ENCODE results near the gene SELENON. TPM values are rescaled to one million over a fixed set of nuclear protein-coding genes. Genes with fewer than 3 reads are reported as not detected.

Gene SELENON
- total and polyA plus RNA-seq, 9 of the 15 experiments (the other 6 are each of a cell fraction or from before 2014, with no cell fraction given): 0.43 to 26.7 (median 7.0) TPM

DNA sequence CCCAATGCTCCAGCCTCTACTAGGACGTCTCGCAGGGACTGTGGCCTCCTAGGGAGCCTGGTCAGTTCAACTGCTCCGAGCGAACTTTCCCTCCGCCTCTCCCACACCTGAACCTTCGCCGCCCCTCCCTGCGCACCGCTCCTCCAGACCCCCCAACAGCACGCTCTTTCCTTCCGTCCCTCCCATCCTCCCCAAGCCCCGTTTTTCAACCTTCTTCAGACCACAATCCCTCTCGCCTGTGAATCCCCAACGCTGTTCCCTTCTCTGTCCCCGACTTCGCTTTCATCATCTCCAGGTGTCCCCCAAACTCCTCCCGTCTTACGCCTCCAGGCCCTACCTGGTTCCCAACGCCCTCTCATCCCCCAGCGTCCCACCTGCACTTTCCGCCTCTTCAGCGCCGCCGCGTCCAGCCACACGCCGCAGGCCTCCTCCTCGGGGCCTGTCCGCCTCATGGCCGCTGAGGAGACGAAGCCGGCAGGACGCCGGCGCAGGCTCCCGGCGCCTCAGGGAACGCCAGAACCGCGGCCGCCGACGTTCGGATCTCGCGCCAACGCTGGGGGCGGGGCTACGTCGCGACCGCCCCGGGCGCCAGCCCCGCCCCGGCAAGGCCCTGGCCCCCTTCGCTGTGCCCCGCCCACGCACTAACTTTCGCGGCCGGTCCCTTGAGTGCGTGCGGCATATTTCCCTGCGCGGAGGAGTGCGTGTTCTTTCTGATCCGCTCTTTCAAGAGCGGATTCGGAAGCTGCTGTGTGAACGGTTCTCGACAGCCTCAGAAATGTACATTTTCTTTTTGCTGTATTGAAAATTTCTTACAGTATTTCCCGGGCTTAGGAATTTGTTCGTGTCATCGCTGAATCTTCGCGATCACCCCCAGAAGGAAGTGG lies 59.2 kb downstream of the SELENON start, which contains the start of gene AUNIP (continued):
- TF ChIP-seq, protein P1, sequence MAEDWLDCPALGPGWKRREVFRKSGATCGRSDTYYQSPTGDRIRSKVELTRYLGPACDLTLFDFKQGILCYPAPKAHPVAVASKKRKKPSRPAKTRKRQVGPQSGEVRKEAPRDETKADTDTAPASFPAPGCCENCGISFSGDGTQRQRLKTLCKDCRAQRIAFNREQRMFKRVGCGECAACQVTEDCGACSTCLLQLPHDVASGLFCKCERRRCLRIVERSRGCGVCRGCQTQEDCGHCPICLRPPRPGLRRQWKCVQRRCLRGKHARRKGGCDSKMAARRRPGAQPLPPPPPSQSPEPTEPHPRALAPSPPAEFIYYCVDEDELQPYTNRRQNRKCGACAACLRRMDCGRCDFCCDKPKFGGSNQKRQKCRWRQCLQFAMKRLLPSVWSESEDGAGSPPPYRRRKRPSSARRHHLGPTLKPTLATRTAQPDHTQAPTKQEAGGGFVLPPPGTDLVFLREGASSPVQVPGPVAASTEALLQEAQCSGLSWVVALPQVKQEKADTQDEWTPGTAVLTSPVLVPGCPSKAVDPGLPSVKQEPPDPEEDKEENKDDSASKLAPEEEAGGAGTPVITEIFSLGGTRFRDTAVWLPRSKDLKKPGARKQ (CRISPR knock-in tag; IDR thresholded peaks at IDR 0.05): no peak
- TF ChIP-seq KLF16 (IDR thresholded peaks at IDR 0.05): no peak
- TF ChIP-seq ARID1B (IDR thresholded peaks at IDR 0.05): no peak; the same call in none of the 2 replicates
- no peak for TF ChIP-seq BRD4 (IDR thresholded peaks at IDR 0.05)
- peak; percentile 27 for TF ChIP-seq HCFC1 (IDR thresholded peaks at IDR 0.05; ENCODE audit: low read depth, low read length)
- TF ChIP-seq ZNF592 (IDR thresholded peaks at IDR 0.05): peak; percentile 83
- TF ChIP-seq BDP1 (IDR thresholded peaks at IDR 0.05; ENCODE audit: insufficient read depth, insufficient read length): no peak
- TF ChIP-seq WHSC1 (IDR thresholded peaks at IDR 0.05; ENCODE audit: low read length): no peak
- peak; percentile 82 to 91 for TF ChIP-seq MAZ (CRISPR knock-in tag; conservative IDR thresholded peaks at IDR 0.05 in 1 of 2, IDR thresholded peaks at IDR 0.05 in 1 of 2)
- TF ChIP-seq DPF2 (IDR thresholded peaks at IDR 0.05): no peak; the same call in none of the 2 replicates
- peak; percentile 86 for TF ChIP-seq NFRKB (IDR thresholded peaks at IDR 0.05; ENCODE audit: low read depth)
- TF ChIP-seq ZFP91 (CRISPR knock-in tag; IDR thresholded peaks at IDR 0.05): peak; percentile 66; the same call in 1 of the 2 replicates
- TF ChIP-seq SOX6 (IDR thresholded peaks at IDR 0.05): peak; percentile 58
- TF ChIP-seq BHLHE40 (IDR thresholded peaks at IDR 0.05; ENCODE audit: low read length): 0 out of 2 replicates have a peak, but pooled peaks have one; percentile 36
- no peak for TF ChIP-seq MCM2 (IDR thresholded peaks at IDR 0.05; ENCODE audit: low read depth)
- no peak for TF ChIP-seq SREBF2 (CRISPR knock-in tag; IDR thresholded peaks at IDR 0.05)
- peak; percentile 85 to 95 for TF ChIP-seq MLLT1 (IDR thresholded peaks at IDR 0.05)
- TF ChIP-seq ZNF780A (CRISPR knock-in tag; IDR thresholded peaks at IDR 0.05): no peak
- TF ChIP-seq MAFK (IDR thresholded peaks at IDR 0.05; ENCODE audit: low read length): 0 out of 2 replicates have a peak, but pooled peaks have one; percentile 24
- no peak for TF ChIP-seq ZNF551 (CRISPR knock-in tag; IDR thresholded peaks at IDR 0.05)

Measured in K562 (cell line).